Dermis microvascular lymphatic vessel endothelial cell (primary cell): ENCODE measurements around the gene LAP3. TPM values are rescaled to one million over a fixed set of nuclear protein-coding genes. Genes with fewer than 3 reads are reported as not detected.

Experiments used
- total RNA-seq: library from RNA; depleted of rRNA; stranded (reverse); fragments of >200 nt; gene quantifications from 2 replicates; pipeline ENCODE4 v1.2.1, GENCODE V29; 2014

The LAP3 gene
- total RNA-seq, 1 donor from 2014 or later: 92.7 TPM

Other genes starting within 250 kb of the LAP3 start
- 11.0 and 17.7 TPM in 2 replicates for gene QDPR, start 65.1 kb upstream of the LAP3 start, total RNA-seq
- not detected in 2 replicates for gene CLRN2, start 62.0 kb upstream of the LAP3 start, total RNA-seq
- 15.8 and 27.3 TPM in 2 replicates for gene MED28, start 37.4 kb downstream of the LAP3 start, total RNA-seq
- gene FAM184B, start 204.4 kb downstream of the LAP3 start, total RNA-seq: under 0.01 TPM in 1 of 2 replicates, not detected in the other
- gene DCAF16, start 233.6 kb downstream of the LAP3 start, total RNA-seq: 15.4 and 22.4 TPM in 2 replicates
- 8.9 and 29.3 TPM in 2 replicates for gene NCAPG, start 233.8 kb downstream of the LAP3 start, total RNA-seq